ENCODE results near the gene PIK3CD. TPM values are rescaled to one million over a fixed set of nuclear protein-coding genes. Genes with fewer than 3 reads are reported as not detected.
"Not testable (repeated sequence)": the region's sequence is repeated elsewhere in the genome, so short reads cannot be mapped to it uniquely, and the experiment has no call there.

PIK3CD gene
- total RNA-seq, 2 donors from 2014 or later, result 1.6 to 5.4 TPM

- ATAC-seq; intact Hi-C loops (cut with DNase I, micrococcal nuclease): not testable (repeated sequence)
Measured at GRCh38 chr1:9676128-9676527, 24.6 kb downstream of the PIK3CD start.

GRCh38 chr1:9676815-9677393, 25.4 kb downstream of the PIK3CD start:
- intact Hi-C loops (cut with DNase I, micrococcal nuclease), result no loop called here
- no peak for ATAC-seq

More at GRCh38 chr1:9676128-9676527, 24.6 kb downstream of the PIK3CD start:
- DNase-seq, result not testable (repeated sequence)

GRCh38 chr1:9680091-9680490, 28.6 kb downstream of the PIK3CD start:
- DNase-seq (no peak), ATAC-seq (no peak)
- intact Hi-C loops (cut with DNase I, micrococcal nuclease), result no loop called here

More at GRCh38 chr1:9676815-9677393, 25.4 kb downstream of the PIK3CD start:
- no peak for DNase-seq

DNA sequence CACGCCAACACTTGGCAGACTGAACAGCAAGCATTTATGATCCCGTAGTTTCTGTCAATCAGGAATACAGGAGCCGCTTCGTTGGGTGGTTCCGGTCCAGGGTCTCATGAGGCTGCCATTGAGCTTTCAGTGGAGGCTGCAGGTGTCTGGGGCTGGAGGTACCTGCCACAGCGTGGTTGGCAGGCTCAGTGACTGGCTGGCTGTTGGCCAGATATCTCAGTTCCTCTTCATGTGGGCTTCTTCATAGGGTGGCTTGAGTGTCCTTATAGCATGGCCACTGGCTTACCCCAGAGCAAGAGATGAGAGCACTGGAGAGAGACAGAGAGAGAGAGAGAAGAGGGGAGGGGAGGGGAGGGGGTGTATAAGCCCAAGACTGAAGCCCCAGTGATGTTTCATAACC, 29.3 kb downstream of the PIK3CD start:
- DNase-seq (no peak), ATAC-seq (no peak)
- intact Hi-C loops (cut with DNase I, micrococcal nuclease), result no loop called here

DNA sequence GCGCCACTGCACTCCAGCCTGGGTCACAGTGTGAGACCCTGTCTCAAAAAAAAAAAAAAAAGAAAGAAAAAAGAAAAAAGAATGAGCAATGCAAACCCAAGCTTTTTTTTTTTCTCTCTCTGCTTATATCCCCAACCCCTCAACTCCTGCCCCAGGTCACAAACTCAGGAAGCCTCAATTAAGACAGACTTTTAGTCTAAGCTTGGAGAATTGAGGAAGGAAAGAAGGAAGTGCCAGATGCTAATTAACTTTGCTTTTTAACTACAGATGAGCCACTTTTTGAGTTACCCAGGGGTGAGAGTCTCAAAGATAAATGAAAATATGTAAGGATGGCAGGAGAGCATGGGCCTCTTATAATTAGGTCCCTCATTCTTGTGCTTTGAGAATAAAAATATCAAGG, 33.3 kb downstream of the PIK3CD start:
- ATAC-seq (no peak), DNase-seq (no peak)
- intact Hi-C loops (cut with DNase I, micrococcal nuclease), result no loop called here

DNA sequence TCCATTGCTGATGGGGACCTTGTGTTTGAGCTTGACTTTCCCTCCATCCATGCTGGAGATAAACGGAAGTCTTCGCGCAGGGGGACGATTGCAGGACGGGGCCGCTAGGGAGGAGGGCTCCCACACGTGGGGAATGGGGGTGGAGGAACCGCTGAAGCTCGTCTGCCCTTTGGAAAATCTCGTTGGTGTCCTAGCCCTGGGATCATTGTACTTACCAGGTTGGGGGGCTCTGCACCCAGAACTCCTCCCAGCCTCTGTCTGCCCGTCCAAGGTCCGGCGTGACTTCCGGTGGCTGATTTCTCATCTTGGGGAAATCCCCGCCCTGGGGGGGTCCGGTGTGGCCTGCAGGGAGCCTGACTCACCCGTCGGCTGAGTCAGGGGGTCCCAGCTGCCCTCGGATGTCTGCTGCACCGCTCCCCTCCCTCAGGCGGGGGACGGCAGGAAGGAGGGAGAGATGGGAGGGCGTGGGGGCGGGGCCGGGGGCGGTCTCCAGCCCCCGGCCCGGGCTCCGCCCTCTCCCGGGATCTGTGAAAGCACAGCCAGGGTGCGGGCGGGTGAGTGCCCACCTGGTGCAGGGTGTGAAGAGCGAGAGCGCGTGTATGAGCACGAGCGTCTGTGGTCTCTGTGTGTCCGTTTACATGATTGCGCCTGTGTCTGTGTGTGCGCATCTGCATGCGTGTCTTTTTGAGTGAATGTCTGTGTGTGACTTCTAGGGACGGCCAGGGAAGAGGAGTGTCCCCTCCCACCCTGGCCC, 35.8 kb downstream of the PIK3CD start:
- ATAC-seq (peak; percentile 26), DNase-seq (peak; percentile 44 to 60)
- intact Hi-C loops (cut with DNase I, micrococcal nuclease), result no loop called here

- ATAC-seq, result peak; percentile 13
- DNase-seq, result peak in 1 of 2 donors; percentile 39
- intact Hi-C loops (cut with DNase I, micrococcal nuclease), result no loop called here
Measured at GRCh38 chr1:9687874-9688582, 36.5 kb downstream of the PIK3CD start.

DNA sequence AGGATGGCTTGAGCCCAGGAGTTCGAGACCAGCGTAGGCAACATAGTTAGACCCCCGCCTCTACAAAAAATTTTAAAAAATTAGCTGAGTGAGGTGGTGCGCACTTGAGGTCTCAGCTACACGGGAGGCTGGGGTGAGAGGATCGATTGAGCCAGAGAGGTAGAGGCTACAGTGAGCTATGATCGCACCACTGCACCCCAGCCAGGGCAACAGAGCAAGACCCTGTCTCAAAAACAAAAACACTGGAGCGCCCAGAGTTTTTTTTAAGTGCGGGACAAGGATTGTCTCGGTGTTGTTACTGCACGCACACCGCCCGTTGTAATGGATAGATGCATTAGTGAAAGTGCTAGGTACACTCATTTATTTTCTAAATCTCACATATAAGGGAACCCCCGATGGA, 37.1 kb downstream of the PIK3CD start:
- intact Hi-C loops (cut with DNase I, micrococcal nuclease), result no loop called here
- ATAC-seq (no peak), DNase-seq (no peak)

DNA sequence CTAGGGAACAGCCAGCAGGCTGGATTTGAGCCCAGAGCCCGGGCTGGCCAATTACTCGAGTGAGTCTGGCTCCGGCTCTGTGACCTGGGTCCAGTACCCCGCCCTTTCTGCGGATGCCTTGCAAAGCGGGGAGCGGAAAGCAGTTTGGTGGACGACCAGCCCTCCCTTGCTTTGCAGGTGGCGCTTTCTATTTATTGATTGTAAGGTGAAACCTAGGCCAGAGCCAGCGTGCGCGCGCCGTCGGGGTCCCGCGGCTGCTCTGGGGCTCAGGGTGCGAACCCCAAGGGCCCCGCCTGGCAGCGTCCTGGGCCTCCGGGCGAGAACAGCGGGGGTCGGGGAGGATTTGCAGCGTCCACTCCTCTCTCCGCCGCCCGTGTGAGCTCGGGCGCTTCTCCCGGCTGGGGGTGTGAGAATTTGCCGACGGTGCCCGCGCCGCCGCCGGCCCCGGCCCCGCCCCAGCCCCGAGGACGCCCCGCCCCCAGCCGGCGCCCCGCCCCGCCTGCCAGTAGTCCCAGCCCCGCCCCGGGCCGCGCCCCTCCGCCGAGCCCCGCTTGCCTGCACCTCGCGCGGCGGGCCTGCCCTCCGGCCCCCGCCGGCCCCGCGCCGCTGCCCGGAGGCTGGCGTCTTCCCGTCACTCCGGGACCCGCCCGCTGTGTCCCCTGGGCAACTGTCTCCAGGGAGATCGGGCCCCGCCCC, 37.6 kb downstream of the PIK3CD start:
- ATAC-seq, result peak; percentile 90
- peak; percentile 81 to 94 for DNase-seq
- intact Hi-C loops (cut with DNase I, micrococcal nuclease), result no loop called here

- peak; percentile 38 to 42 for DNase-seq
- intact Hi-C loops (cut with DNase I, micrococcal nuclease), result no loop called here
- peak; percentile 27 for ATAC-seq
Measured at GRCh38 chr1:9689971-9690381, 38.4 kb downstream of the PIK3CD start.

DNA sequence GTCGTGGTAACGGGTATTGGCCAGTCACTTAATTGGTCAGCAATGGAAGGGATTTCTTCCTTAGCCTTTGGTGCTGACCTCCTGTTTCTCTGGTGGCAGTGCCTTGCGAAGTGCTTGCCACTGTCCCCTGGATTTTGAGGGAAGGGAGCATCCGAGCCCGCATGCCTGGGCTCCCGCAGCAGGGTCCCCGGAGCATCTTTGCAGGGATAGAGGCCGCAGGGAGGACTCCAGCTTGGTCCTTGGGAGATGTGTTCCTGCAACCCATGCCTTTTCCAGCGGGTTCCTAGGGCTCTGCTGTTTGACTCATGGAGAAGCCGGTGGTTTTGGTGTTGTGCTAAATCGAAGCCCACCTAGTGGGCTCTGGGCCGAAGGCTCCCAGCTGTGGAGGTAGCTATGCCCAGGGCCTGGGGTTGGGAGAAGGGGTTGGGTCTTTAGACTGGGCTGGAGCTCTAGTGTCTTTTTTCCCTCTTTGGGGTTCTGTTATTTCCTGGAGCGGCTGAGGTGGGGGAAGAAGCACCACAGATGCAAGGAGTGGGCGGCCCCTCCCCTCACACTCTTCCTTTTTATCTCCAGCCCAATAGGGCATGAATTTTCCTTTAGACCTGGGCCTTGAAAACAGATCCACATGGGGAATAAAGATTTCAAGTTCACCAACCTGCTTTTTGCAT, 39.0 kb downstream of the PIK3CD start:
- no peak for ATAC-seq
- DNase-seq, result no peak
- intact Hi-C loops (cut with DNase I, micrococcal nuclease), result no loop called here

GRCh38 chr1:9691108-9691445, 39.5 kb downstream of the PIK3CD start:
- intact Hi-C loops (cut with DNase I, micrococcal nuclease), result no loop called here
- ATAC-seq (no peak), DNase-seq (no peak)

- no peak for ATAC-seq
- DNase-seq, result no peak
- intact Hi-C loops (cut with DNase I, micrococcal nuclease), result no loop called here
Measured at GRCh38 chr1:9691691-9692090, 40.2 kb downstream of the PIK3CD start.

DNA sequence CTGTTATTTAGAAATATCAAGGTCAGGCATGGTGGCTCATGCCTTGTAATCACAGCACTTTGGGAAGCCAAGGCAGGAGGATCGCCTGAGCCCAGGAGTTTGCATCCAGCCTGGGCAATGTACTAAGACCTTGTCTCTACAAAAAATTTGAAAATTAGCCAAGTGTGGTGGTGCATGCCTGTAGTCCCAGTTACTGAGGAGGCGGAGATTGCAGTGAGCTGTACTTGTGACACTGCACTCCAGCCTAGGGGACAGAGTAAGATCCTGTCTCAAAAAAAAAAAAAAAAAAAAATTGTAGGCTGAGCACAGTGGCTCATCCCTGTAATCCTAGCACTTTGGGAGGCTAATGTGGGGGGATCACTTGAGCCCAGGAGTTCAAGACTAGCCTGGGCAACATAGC, 45.3 kb downstream of the PIK3CD start:
- ATAC-seq, result no peak
- intact Hi-C loops (cut with DNase I, micrococcal nuclease), result no loop called here
- DNase-seq, result no peak

DNA sequence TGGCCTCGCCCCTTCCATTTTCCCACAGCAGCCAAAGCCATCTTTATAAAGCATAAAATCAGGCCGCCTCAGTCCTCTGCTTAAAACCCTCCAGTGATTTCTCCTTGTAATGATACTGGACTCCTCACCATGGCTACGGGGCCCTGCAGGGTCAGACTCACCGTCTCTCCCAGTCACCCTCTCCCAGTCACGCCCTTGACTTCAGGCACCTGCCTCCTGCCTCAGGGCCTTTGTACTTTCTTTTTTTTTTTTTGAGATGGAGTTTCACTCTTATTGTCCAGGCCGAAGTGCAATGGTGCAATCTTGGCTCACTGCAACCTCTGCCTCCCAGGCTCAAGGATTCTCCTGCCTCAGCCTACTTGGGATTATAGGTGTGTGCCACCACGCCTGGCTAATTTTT, 47.8 kb downstream of the PIK3CD start:
- ATAC-seq, result peak; percentile 67
- no peak for DNase-seq
- intact Hi-C loops (cut with DNase I, micrococcal nuclease), result no loop called here

DNA sequence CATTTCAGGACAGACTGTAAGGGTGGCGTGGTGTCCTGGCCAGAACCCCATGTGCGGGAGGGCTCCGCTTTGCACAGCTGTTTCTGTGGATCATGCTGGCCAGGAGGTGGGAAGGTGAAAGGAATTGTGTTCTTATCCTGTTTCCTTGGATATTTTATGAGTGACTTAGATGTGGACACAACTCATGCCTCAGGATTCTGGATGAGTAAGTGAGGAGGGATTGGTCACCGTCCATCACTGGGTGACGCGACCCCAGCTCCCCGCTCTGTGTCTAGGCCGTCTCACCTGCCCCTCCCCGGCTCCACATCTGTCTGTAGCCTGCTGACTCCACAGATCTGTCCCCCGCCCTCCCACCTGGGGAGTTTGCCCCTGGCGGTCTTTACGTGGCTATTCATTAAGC, 48.8 kb downstream of the PIK3CD start:
- ATAC-seq, result no peak
- no peak for DNase-seq
- intact Hi-C loops (cut with DNase I, micrococcal nuclease), result no loop called here

- intact Hi-C loops (cut with DNase I, micrococcal nuclease), result no loop called here
- DNase-seq, result no peak
- ATAC-seq, result no peak
Measured at GRCh38 chr1:9701665-9702064, 50.1 kb downstream of the PIK3CD start.

DNA sequence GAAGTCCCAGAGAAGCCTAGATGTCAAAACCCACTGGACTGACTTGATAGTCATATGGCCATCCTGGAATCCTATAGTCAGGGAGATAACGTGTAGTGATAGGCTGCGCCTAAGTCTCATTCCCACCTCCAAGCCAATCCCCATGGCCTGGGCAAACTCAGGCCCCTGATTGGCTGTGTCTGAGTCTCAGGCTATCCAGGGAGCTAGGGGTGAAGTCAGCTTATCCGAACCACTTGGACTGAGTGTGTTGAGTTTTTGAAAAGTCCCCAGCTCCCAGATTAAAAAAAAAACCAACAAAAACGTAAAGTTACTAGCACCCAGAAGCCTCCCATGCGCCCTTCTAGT, 51.6 kb downstream of the PIK3CD start:
- DNase-seq (no peak), ATAC-seq (no peak)
- intact Hi-C loops (cut with DNase I, micrococcal nuclease), result no loop called here

- intact Hi-C loops (cut with DNase I, micrococcal nuclease), result no loop called here
- no peak for DNase-seq
- ATAC-seq, result no peak
Measured at GRCh38 chr1:9703681-9704080, 52.1 kb downstream of the PIK3CD start.
